GM18861 (cell line): ENCODE measurements around the gene PLCZ1.
"Not testable (repeated sequence)": the region's sequence is repeated elsewhere in the genome, so short reads cannot be mapped to it uniquely, and the experiment has no call there.

Experiments
- ATAC-seq: cut with Tn5 transposase; IDR thresholded peaks from one replicate; pipeline ENCODE4 v1.9.1; 2021; ENCODE audit not compliant: unreplicated experiment

PLCZ1 gene, protein sequence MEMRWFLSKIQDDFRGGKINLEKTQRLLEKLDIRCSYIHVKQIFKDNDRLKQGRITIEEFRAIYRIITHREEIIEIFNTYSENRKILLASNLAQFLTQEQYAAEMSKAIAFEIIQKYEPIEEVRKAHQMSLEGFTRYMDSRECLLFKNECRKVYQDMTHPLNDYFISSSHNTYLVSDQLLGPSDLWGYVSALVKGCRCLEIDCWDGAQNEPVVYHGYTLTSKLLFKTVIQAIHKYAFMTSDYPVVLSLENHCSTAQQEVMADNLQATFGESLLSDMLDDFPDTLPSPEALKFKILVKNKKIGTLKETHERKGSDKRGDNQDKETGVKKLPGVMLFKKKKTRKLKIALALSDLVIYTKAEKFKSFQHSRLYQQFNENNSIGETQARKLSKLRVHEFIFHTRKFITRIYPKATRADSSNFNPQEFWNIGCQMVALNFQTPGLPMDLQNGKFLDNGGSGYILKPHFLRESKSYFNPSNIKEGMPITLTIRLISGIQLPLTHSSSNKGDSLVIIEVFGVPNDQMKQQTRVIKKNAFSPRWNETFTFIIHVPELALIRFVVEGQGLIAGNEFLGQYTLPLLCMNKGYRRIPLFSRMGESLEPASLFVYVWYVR

DNA sequence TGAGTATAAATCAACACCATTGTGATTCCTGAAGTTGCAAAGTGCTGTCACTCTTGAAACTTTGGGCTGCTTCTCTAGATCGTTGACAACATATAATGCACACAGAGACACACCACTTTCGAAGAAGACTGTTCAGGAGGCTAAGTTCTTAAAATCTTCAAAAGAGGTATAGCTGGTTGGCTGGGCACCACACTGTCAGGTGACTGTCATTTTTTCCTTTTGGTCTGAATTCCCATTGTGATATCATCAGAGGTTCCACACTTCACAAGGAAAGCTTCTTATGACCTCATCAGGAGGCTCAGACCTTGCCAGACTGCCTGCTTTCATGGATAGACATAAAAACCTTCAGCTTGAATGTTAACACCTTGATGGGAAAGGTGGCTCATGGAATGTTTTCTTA, at the start of gene PLCZ1, which contains the start of gene CAPZA3:
Gene PLCZ1 (minus strand): TSS at position 194 of the 400 bp plus-strand sequence. CDS start 641 bp downstream, outside the sequence.
Gene CAPZA3 (plus strand): TSS at position 301 of the 400 bp plus-strand sequence. CDS start 150 bp downstream, outside the sequence.
- no peak for ATAC-seq

GRCh38 chr12:18785465-18785864, 47.7 kb upstream of the PLCZ1 start:
- ATAC-seq = not testable (repeated sequence)

DNA sequence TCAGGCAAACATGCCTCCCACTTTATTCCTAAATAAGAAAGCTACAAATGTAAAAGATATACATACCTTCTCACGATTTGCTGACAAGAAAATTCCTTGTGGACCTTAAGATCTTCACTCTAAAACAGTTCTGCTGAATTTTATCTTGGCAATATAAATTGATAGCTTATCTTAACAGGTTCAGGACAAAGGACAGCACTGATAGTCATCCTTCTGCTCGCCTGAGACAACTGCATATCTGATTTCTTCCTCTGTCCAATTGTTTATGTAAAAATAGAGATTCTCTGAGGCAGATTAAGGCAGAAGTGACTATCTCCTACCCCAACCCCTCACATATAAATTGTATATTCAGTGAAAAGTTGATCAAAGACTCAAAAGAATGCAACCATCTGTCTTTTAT, 45.0 kb upstream of the PLCZ1 start:
- no peak for ATAC-seq

DNA sequence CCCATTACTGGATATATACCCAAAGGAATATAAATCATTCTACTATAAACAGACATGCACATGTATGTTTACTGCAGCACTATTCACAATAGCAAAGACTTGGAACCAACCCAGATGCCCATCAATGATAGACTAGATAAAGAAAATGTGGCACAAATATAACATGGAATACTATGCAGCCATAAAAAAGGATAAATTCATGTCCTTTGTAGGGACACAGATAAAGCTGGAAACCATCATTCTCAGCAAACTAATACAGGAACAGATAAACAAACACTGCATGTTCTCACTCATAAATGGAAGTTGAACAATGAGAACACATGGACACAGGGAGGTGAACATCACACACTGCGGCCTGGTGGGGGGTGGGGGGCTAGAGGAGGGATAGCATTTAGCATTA, 28.7 kb upstream of the PLCZ1 start:
- not testable (repeated sequence) for ATAC-seq

GRCh38 chr12:18755341-18755740, 17.5 kb upstream of the PLCZ1 start:
- ATAC-seq = no peak

DNA sequence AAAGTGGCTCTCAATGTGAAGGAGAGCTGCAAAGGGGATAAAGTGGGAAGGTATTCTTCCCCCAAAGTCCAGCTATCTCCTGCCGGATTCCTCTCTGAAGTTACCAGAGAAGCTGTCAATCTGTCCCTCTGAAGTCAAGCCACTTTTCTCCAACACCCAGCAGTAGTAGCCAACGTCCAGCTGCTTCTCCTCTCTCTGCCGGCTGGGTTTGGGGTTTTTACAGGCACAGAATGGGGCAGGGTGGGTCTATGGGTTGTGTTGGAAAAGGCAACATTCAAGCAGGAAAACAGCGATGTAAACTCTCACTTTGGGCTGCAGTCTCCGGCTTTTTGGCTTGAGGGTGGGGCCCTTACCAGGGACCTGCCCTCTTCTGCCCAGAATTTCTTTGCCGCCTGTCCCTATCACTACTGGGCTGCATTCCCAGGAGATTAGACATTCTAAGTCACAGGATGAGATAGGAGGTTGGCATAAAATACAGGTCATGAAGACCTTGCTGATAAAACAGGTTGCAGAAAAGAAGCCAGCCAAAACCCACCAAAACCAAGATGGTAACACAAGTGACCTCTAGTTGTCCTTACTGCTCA, 16.4 kb upstream of the PLCZ1 start:
- no peak for ATAC-seq

GRCh38 chr12:18753481-18754123, 15.8 kb upstream of the PLCZ1 start:
- no peak for ATAC-seq

DNA sequence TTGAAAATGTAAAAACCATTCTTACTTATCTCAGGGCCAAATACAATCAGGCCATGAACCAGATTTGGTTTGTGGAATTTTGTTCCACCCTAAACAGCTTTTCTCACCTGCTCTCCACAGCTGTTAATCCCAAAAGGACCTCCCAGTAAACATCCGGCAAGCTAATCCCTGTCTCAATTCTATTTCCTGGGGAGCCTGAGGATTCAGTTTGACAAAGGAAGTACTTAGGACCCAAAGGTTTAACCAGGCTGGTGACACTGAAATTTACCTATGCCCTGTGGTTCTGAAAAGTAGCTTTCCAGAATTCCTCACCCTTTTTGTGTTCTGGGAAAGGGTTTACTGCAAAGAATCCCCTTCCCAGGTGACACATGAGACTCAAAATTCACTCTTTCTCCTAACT, 15.1 kb upstream of the PLCZ1 start:
- no peak for ATAC-seq

GRCh38 chr12:18752280-18752920, 14.6 kb upstream of the PLCZ1 start:
- no peak for ATAC-seq

GRCh38 chr12:18751866-18752265, 14.1 kb upstream of the PLCZ1 start:
- ATAC-seq = no peak

- ATAC-seq = no peak
These were observed 12.3 kb upstream of the PLCZ1 start for GRCh38 chr12:18750085-18750484.

- no peak for ATAC-seq
These were observed 11.7 kb upstream of the PLCZ1 start for GRCh38 chr12:18749386-18749957.

DNA sequence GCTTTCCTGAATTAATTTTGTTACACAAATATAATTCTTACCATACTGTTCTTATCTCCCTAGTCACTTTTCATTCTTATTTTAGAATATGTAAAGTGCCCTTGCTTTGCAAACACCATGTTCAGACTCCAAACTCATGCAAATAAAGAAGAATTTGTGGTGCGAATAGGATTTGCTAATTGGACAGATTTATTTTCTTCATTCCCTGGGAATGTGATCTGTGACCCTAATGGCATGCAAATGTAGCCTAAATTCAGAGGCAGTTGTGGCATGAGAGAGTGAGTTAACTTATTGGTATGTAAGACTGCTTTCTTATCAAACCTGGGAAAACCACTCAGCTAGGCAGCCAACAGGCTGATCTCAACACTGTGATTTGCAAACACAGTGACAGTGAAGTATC, 10.1 kb upstream of the PLCZ1 start:
- ATAC-seq = no peak

GRCh38 chr12:18731156-18731555, 6.7 kb downstream of the PLCZ1 start:
- no peak for ATAC-seq

DNA sequence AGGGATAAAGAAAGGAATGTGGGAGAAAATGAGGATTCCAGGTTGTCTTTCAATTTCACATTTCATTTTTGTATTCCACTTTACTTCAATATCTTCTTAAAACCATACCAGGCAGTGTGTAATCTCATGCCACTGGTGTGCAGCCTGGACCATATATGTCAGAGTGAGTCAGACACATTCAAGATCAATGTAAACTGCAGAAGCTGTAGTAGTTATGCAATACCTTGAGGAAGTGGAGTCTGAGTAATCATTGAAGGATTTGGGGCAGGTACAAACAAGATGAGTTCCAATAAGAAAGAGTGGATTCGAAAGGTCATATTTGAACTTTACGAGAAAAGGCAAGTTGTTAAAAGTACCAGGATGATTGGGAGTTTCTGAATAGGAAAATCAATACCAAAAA, 14.1 kb downstream of the PLCZ1 start:
- ATAC-seq = no peak

GRCh38 chr12:18721452-18721851, 16.4 kb downstream of the PLCZ1 start:
- no peak for ATAC-seq

DNA sequence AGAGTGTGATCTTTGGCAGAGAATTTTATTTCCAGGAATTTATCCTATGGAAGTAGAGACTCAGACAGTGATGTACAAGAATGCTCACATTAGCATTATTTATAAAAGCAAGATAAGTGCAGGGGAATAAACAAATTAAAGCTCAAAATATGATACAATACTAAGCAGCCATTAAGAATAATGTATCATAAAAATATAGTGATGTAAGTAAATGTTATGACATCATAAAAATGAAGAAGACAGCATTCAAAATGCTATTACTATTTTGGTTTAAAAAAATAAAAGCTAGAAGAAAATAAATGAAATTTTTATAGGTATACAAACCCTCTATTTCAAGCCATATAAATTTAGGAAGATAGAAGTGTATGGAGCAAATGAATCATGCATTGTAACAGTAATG, 17.1 kb downstream of the PLCZ1 start:
- no peak for ATAC-seq

DNA sequence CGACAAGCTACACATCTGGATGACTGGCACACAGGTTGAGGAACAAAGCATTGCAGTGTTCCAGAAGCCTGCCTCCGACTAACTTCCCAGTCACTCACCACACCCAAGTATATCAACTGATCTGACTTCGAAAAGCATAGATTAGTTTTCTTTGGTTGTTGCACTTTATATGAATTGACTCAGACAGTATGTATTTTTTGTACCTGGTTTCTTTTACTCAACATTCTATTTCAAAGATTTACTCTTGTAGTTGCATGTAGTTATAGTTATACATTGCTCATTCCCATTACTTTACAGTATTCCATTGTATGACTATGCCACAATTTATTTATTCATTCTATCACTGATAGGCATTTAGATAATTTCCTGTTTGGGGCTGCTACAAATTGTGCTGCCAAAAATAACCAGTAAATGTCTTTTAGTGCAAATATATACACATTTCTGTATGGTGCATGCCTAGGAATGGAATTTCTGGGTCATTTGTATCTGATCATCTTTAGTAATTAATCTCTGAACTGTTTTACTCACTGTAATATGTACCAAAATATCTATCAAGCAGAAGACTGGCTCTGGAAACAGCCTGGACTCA, 17.8 kb downstream of the PLCZ1 start:
- ATAC-seq = no peak

- no peak for ATAC-seq
These were observed 19.4 kb downstream of the PLCZ1 start for GRCh38 chr12:18718462-18718861.

DNA sequence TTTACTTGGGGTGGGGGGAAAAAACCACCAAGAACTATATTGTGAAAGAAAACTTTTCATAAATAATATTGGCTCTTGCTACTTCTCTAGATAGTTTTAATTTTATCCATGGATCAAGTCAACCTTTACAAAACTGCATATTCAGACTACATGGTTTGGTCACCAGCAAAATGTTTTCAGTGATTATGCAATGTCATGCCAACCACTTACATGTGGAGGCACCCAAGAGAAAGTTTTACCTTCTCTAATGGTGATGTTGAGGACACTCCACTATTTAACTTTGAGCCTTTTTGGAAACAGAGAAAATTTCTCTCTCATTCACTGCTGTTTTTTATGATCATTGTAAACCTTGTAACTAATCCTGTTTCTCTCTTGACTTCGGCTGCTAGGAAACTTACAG, 21.6 kb downstream of the PLCZ1 start:
- no peak for ATAC-seq
